SH-SY5Y (cell line): ENCODE measurements around the gene ALDH3B1.

ENCODE experiments used
- GATA2 ChIP-seq: IDR thresholded peaks from 2 replicates; pipeline ENCODE4 v1.6.1; 2011; ENCODE audit warnings: mild to moderate bottlenecking, low read depth, low read length
- GATA3 ChIP-seq: IDR thresholded peaks from 2 replicates; pipeline ENCODE4 v1.6.1; 2011; ENCODE audit warnings: low read depth, mild to moderate bottlenecking, low read length, moderate library complexity

DNA sequence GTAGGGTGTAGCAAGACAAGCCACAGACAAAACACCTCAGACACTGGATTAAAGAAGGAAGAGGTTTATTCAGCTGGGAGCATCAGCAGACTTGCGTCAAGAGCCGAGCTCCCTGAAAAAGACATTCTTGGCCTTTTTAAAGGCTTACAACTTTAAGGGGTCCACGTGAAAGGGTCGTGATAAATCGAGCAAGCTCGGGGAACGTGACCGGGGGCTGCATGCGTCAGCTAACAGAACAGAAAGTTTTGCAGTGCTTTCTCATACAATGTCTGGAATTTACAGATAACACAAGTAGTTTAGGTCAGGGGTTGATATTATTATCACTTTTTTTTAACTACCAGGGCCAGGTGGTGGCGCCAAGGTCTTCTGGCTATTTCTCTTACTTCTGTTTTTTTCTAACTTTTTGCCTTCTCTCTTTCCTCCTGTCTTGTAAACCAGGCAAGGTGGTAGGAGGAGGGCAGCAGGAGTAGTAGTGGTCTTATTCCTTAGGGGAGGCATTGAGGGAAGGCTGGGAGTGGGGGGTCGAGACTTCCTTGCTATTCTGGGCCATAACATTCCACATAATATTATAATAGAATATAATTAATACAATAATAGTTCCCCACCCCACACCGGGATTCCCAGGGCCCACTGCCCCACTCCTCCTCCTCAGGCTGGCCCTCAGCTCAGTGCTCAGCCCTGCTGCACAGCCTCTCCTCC, 587 bp upstream of the ALDH3B1 start:
- TF ChIP-seq GATA2 (no peak), GATA3 (no peak)
